ENCODE data around the gene ITGBL1. TPM values are rescaled to one million over a fixed set of nuclear protein-coding genes. Genes with fewer than 3 reads are reported as not detected.

The ITGBL1 gene
- total RNA-seq, 6 experiments from 2014 or later, result 92.4 to 114 (median 105) TPM

GRCh38 chr13:101415358-101416174, 36.9 kb upstream of the ITGBL1 start:
- Mint-ChIP-seq H3K4me3 (peak overlapping the region; percentile 76), H3K9me3 (no peaks in the 10 kb centered on the region), H3K36me3 (ENCODE audit: low read depth) (no peaks in the 10 kb centered on the region), H3K4me1 (ENCODE audit: low read depth) (peaks cover 15% of the 10 kb centered on the region), H3K27ac (peak overlapping the region; percentile 43; the same call in 1 of the 2 replicates), H3K27me3 (ENCODE audit: insufficient read depth) (peaks cover 3% of the 10 kb centered on the region)
- TF ChIP-seq CTCF (IDR thresholded peaks at IDR 0.05), result no peak
- no peak for DNase-seq

GRCh38 chr13:101416181-101417042, 36.1 kb upstream of the ITGBL1 start, which contains the start of gene NALCN:
Gene NALCN, minus strand, starts transcription at chr13:101416508. Its CDS starts 17,382 bp downstream, at chr13:101399126.
- H3K4me1 Mint-ChIP-seq (ENCODE audit: low read depth), result peaks cover 15% of the 10 kb centered on the region
- no peak for TF ChIP-seq CTCF (IDR thresholded peaks at IDR 0.05)
- H3K27ac Mint-ChIP-seq, result peak within 1 kb of the TSS; percentile 81
- peak within 1 kb of the TSS; percentile 93 for H3K4me3 Mint-ChIP-seq
- no peaks in the 10 kb centered on the region for H3K9me3 Mint-ChIP-seq
- no peak for DNase-seq
- H3K27me3 Mint-ChIP-seq (ENCODE audit: insufficient read depth), result peaks cover 3% of the 10 kb centered on the region
- no peaks in the 10 kb centered on the region for H3K36me3 Mint-ChIP-seq (ENCODE audit: low read depth)

- H3K27ac Mint-ChIP-seq, result peak overlapping the region; percentile 81; the same call in 1 of the 2 replicates
- no peak for TF ChIP-seq CTCF (IDR thresholded peaks at IDR 0.05)
- no peaks in the 10 kb centered on the region for H3K9me3 Mint-ChIP-seq
- no peak for DNase-seq
- H3K27me3 Mint-ChIP-seq (ENCODE audit: insufficient read depth), result peaks cover 3% of the 10 kb centered on the region
- no peaks in the 10 kb centered on the region for H3K36me3 Mint-ChIP-seq (ENCODE audit: low read depth)
- peaks cover 15% of the 10 kb centered on the region for H3K4me1 Mint-ChIP-seq (ENCODE audit: low read depth)
- peak overlapping the region; percentile 93 for H3K4me3 Mint-ChIP-seq
Measured at GRCh38 chr13:101417043-101417406, 35.5 kb upstream of the ITGBL1 start.

GRCh38 chr13:101417501-101417900, 35.0 kb upstream of the ITGBL1 start:
- no peak overlapping the region for H3K4me3 Mint-ChIP-seq
- peaks cover 3% of the 10 kb centered on the region for H3K27me3 Mint-ChIP-seq (ENCODE audit: insufficient read depth)
- no peaks in the 10 kb centered on the region for H3K36me3 Mint-ChIP-seq (ENCODE audit: low read depth)
- no peaks in the 10 kb centered on the region for H3K9me3 Mint-ChIP-seq
- H3K4me1 Mint-ChIP-seq (ENCODE audit: low read depth), result peaks cover 11% of the 10 kb centered on the region
- no peak for TF ChIP-seq CTCF (IDR thresholded peaks at IDR 0.05)
- H3K27ac Mint-ChIP-seq, result no peak overlapping the region
- DNase-seq, result no peak

GRCh38 chr13:101423872-101424271, 28.6 kb upstream of the ITGBL1 start:
- peaks cover 11% of the 10 kb centered on the region for H3K4me1 Mint-ChIP-seq (ENCODE audit: low read depth)
- H3K36me3 Mint-ChIP-seq (ENCODE audit: low read depth), result no peaks in the 10 kb centered on the region
- no peak for DNase-seq
- no peak overlapping the region for H3K4me3 Mint-ChIP-seq
- no peaks in the 10 kb centered on the region; the same call in 1 of the 2 replicates for H3K27me3 Mint-ChIP-seq (ENCODE audit: insufficient read depth)
- no peaks in the 10 kb centered on the region for H3K9me3 Mint-ChIP-seq
- no peak for TF ChIP-seq CTCF (IDR thresholded peaks at IDR 0.05)
- no peak overlapping the region for H3K27ac Mint-ChIP-seq
